Ishikawa (cell line): ENCODE data around the gene HSD11B2.

Experiments
- CEBPB ChIP-seq: IDR thresholded peaks from 2 replicates; pipeline ENCODE4 v1.6.1; 2012
- CREB1 ChIP-seq: IDR thresholded peaks from 2 replicates; pipeline ENCODE4 v1.6.1; 2012; ENCODE audit warnings: low read depth
- EGR1 ChIP-seq: IDR thresholded peaks from 2 replicates; pipeline ENCODE4 v1.6.1; 2012
- EP300 ChIP-seq: IDR thresholded peaks from 2 replicates; pipeline ENCODE4 v1.6.1; 2012; ENCODE audit warnings: borderline replicate concordance
- FOXM1 ChIP-seq: IDR thresholded peaks from 2 replicates; pipeline ENCODE4 v1.6.1; 2012; ENCODE audit warnings: low read depth, borderline replicate concordance
- MAX ChIP-seq: IDR thresholded peaks from 2 replicates; pipeline ENCODE4 v1.6.1; 2012
- NFIC ChIP-seq: IDR thresholded peaks from 2 replicates; pipeline ENCODE4 v1.6.1; 2012
- RAD21 ChIP-seq: IDR thresholded peaks from 2 replicates; pipeline ENCODE4 v1.6.1; 2012; ENCODE audit warnings: low read depth
- REST ChIP-seq: IDR thresholded peaks from 2 replicates; pipeline ENCODE4 v1.6.1; 2012; ENCODE audit warnings: low read depth, mild to moderate bottlenecking
- TAF1 ChIP-seq: IDR thresholded peaks from 2 replicates; pipeline ENCODE4 v1.6.1; 2012; ENCODE audit warnings: low read depth, mild to moderate bottlenecking
- TCF12 ChIP-seq: IDR thresholded peaks from 2 replicates; pipeline ENCODE4 v1.6.1; 2012; ENCODE audit warnings: low read depth
- TEAD4 ChIP-seq: IDR thresholded peaks from 2 replicates; pipeline ENCODE4 v1.6.1; 2012
- USF1 ChIP-seq: IDR thresholded peaks from 2 replicates; pipeline ENCODE4 v1.6.1; 2012
- YY1 ChIP-seq: IDR thresholded peaks from 2 replicates; pipeline ENCODE4 v1.6.1; 2012; ENCODE audit warnings: low read depth
- ZBTB7A ChIP-seq: IDR thresholded peaks from 2 replicates; pipeline ENCODE4 v1.6.1; 2012; ENCODE audit warnings: low read depth

HSD11B2 gene

GRCh38 chr16:67444259-67445125, 13.6 kb downstream of the HSD11B2 start:
- TF ChIP-seq NFIC (0 out of 2 replicates have a peak, but pooled peaks have one; percentile 26), TEAD4 (no peak), MAX (peak; percentile 56; the same call in 1 of the 2 replicates), EGR1 (no peak), REST (no peak)

- no peak for TF ChIP-seq CREB1
- TF ChIP-seq EGR1 = no peak
- TF ChIP-seq REST = no peak
- no peak for TF ChIP-seq EP300
- TF ChIP-seq RAD21 = no peak
- no peak for TF ChIP-seq TCF12
- TF ChIP-seq YY1 = no peak
- TF ChIP-seq CEBPB = no peak
- no peak for TF ChIP-seq TAF1
- TF ChIP-seq TEAD4 = no peak
- no peak for TF ChIP-seq MAX
- no peak for TF ChIP-seq USF1
- no peak for TF ChIP-seq FOXM1
- TF ChIP-seq ZBTB7A = no peak
- TF ChIP-seq NFIC = no peak
These were observed 14.2 kb downstream of the HSD11B2 start for GRCh38 chr16:67445126-67445426.

GRCh38 chr16:67445441-67445912, 14.6 kb downstream of the HSD11B2 start:
- TF ChIP-seq USF1 = no peak
- TF ChIP-seq MAX = no peak
- TF ChIP-seq ZBTB7A = no peak
- TF ChIP-seq EGR1 = no peak
- TF ChIP-seq TEAD4 = no peak
- no peak for TF ChIP-seq CEBPB
- TF ChIP-seq TAF1 = no peak
- TF ChIP-seq RAD21 = no peak
- TF ChIP-seq EP300 = no peak
- no peak for TF ChIP-seq TCF12
- TF ChIP-seq FOXM1 = no peak
- no peak for TF ChIP-seq NFIC
- no peak for TF ChIP-seq CREB1
- TF ChIP-seq REST = no peak
- TF ChIP-seq YY1 = no peak

GRCh38 chr16:67445913-67446907, 15.3 kb downstream of the HSD11B2 start:
- TF ChIP-seq MAX = no peak
- no peak for TF ChIP-seq RAD21
- TF ChIP-seq YY1 = no peak
- TF ChIP-seq NFIC = no peak
- TF ChIP-seq CEBPB = no peak
- no peak for TF ChIP-seq TAF1
- no peak for TF ChIP-seq CREB1
- TF ChIP-seq TCF12 = no peak
- TF ChIP-seq FOXM1 = no peak
- no peak for TF ChIP-seq REST
- TF ChIP-seq TEAD4 = no peak
